Lower lobe of right lung (tissue), 2 donors: Measurements from ENCODE around the gene BHLHE23. TPM values are rescaled to one million over a fixed set of nuclear protein-coding genes. Genes with fewer than 3 reads are reported as not detected.

Experiments used
- ATAC-seq, 2 donors: fragments of 200-7000 bp; cut with Tn5 transposase; one replicate each; pipeline ENCODE4 v1.9.1; 2020 to 2022; ENCODE audit warnings: mild to moderate bottlenecking in 2 of 2, moderate library complexity in 2 of 2
- DNase-seq: peaks from one replicate; pipeline ENCODE4 v3.0.0-alpha.2; 2020
- H3K27ac ChIP-seq: fragments of 200-600 bp; one replicate; pipeline ENCODE4 v1.8.0; 2022
- H3K27me3 ChIP-seq: fragments of 200-600 bp; one replicate; pipeline ENCODE4 v1.8.0; 2022; ENCODE audit warnings: low read depth
- H3K36me3 ChIP-seq: fragments of 200-600 bp; one replicate; pipeline ENCODE4 v1.8.0; 2022; ENCODE audit warnings: mild to moderate bottlenecking
- H3K4me1 ChIP-seq: fragments of 200-600 bp; one replicate; pipeline ENCODE4 v1.8.0; 2022
- H3K4me3 ChIP-seq: fragments of 200-600 bp; one replicate; pipeline ENCODE4 v1.8.0; 2022; ENCODE audit warnings: mild to moderate bottlenecking
- H3K9me3 ChIP-seq: fragments of 200-600 bp; one replicate; pipeline ENCODE4 v1.8.0; 2022
- intact Hi-C: fragments of 100-400 bp; cut with DNase I; formaldehyde crosslinking; loops from one replicate; pipeline ENCODE4 v1.11.0; 2022
- total RNA-seq: library from RNA; stranded (reverse); fragmentation: NEBNext Ultra II Directional; extraction: Animal tissue kit (Norgen Biotek cat#: 25700); gene quantifications from one replicate; pipeline ENCODE4 v1.2.1, GENCODE V29; 2021
- TF ChIP-seq, protein P1 (sequence below): fragments of 200-600 bp; IDR thresholded peaks from one replicate; pipeline ENCODE4 v1.8.0; 2022; ENCODE audit warnings: antibody characterized with exemption, mild to moderate bottlenecking
- donor health status: DM: no; HTN: yes; CAD: no; lungs with severe emphysema.

Gene BHLHE23
- total RNA-seq, 1 donor from 2014 or later: not detected

DNA sequence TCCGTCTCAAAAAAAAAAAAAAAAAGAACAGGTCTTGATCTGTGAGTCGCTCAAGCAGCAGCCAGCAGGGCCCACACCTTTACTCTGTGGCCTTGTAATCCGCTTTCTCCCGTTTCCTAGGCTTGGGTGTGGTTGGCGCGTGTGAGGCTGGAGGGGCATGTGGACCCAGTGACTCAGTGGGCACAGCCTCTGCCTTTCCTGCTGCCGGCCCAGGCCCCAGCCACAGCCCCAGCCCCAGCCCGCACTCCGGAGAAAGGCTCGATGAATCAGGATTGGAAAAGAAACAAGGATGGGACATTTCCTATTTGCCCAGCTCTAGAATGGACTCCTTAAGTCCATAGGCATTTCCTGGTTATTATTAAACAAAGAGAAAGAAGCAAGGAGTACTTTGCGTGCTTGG, 4.3 kb downstream of the BHLHE23 start:
- intact Hi-C loops: no loop called here
- DNase-seq: no peak
- peaks cover 81% of the 10 kb centered on the region for H3K27me3 ChIP-seq
- H3K4me1 ChIP-seq: peaks cover 10% of the 10 kb centered on the region
- ATAC-seq: no peak
- no peaks in the 10 kb centered on the region for H3K36me3 ChIP-seq
- no peaks in the 10 kb centered on the region for H3K9me3 ChIP-seq
- no peak overlapping the region for H3K27ac ChIP-seq
- no peak overlapping the region for H3K4me3 ChIP-seq
- TF ChIP-seq, protein P1, sequence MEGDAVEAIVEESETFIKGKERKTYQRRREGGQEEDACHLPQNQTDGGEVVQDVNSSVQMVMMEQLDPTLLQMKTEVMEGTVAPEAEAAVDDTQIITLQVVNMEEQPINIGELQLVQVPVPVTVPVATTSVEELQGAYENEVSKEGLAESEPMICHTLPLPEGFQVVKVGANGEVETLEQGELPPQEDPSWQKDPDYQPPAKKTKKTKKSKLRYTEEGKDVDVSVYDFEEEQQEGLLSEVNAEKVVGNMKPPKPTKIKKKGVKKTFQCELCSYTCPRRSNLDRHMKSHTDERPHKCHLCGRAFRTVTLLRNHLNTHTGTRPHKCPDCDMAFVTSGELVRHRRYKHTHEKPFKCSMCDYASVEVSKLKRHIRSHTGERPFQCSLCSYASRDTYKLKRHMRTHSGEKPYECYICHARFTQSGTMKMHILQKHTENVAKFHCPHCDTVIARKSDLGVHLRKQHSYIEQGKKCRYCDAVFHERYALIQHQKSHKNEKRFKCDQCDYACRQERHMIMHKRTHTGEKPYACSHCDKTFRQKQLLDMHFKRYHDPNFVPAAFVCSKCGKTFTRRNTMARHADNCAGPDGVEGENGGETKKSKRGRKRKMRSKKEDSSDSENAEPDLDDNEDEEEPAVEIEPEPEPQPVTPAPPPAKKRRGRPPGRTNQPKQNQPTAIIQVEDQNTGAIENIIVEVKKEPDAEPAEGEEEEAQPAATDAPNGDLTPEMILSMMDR: no peak

DNA sequence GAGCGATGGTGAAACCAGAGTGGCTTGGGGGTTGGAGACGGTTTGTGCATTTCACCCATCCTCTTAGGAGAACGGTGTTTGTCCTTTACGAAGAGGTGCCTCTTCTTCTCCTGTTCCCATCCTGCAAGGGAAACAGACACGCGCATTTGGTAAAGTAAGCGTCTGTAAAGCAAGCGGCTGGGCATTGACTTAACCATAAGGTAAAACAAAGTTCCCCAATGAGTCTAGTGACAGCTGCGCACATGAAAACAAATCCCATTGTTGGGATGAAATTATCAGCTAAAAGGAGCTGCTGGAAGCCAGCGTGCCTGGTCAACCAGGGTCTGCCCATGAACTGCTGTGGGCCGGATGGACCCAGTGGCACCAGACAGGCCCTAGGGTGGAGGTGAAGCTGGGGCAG, 5.8 kb downstream of the BHLHE23 start:
- TF ChIP-seq, protein P1: no peak
- H3K27ac ChIP-seq: no peak overlapping the region
- no peaks in the 10 kb centered on the region for H3K36me3 ChIP-seq
- no peaks in the 10 kb centered on the region for H3K9me3 ChIP-seq
- H3K27me3 ChIP-seq: peaks cover 72% of the 10 kb centered on the region
- H3K4me3 ChIP-seq: no peak overlapping the region
- intact Hi-C loops: no loop called here
- no peak for DNase-seq
- no peak for ATAC-seq
- no peaks in the 10 kb centered on the region for H3K4me1 ChIP-seq

GRCh38 chr20:63000036-63000435, 6.7 kb downstream of the BHLHE23 start:
- ATAC-seq (no peak), DNase-seq (no peak)
- intact Hi-C loops: no loop called here
- Histone ChIP-seq H3K36me3 (no peaks in the 10 kb centered on the region), H3K27ac (no peak overlapping the region), H3K27me3 (peaks cover 70% of the 10 kb centered on the region), H3K9me3 (no peaks in the 10 kb centered on the region), H3K4me3 (no peak overlapping the region), H3K4me1 (no peaks in the 10 kb centered on the region)
- TF ChIP-seq, protein P1: no peak

GRCh38 chr20:62999580-62999979, 7.2 kb downstream of the BHLHE23 start:
- H3K4me3 ChIP-seq: no peak overlapping the region
- ATAC-seq: no peak
- DNase-seq: no peak
- TF ChIP-seq, protein P1: no peak
- intact Hi-C loops: no loop called here
- H3K27ac ChIP-seq: no peak overlapping the region
- H3K9me3 ChIP-seq: no peaks in the 10 kb centered on the region
- H3K4me1 ChIP-seq: no peaks in the 10 kb centered on the region
- H3K36me3 ChIP-seq: no peaks in the 10 kb centered on the region
- peaks cover 70% of the 10 kb centered on the region for H3K27me3 ChIP-seq

DNA sequence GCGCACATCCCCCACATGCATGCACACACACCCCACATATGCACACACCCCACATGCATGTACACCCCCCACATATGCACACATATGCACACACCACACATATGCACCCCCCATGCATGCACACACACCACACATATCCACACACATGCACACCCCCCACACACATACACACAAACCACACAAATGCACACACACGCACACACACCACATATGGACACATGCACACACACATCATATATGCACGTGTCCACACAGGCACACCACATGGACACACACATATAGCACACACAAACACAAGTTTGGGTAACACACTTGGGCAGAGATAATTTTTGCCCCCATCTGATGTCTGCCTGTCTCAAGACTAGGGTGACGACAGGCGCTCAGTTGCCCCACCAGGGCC, 8.3 kb downstream of the BHLHE23 start:
- H3K36me3 ChIP-seq: no peaks in the 10 kb centered on the region
- intact Hi-C loops: no loop called here
- H3K4me1 ChIP-seq: no peaks in the 10 kb centered on the region
- TF ChIP-seq, protein P1: no peak
- ATAC-seq (no peak), DNase-seq (no peak)
- H3K27me3 ChIP-seq: peaks cover 68% of the 10 kb centered on the region
- H3K27ac ChIP-seq: no peak overlapping the region
- H3K4me3 ChIP-seq: no peak overlapping the region
- no peaks in the 10 kb centered on the region for H3K9me3 ChIP-seq
